Panc1 (cell line): Measurements from ENCODE around the gene WDR74. TPM values are rescaled to one million over a fixed set of nuclear protein-coding genes. Genes with fewer than 3 reads are reported as not detected.

ENCODE experiments used
- ATAC-seq: fragments of 200-7000 bp; cut with Tn5 transposase; 2 replicates; pipeline ENCODE4 v1.9.1; 2020; ENCODE audit warnings: mild to moderate bottlenecking, moderate library complexity
- BruUV-seq: library from RNA; stranded (reverse); fragments of 400-500 nt; replicated peaks from 2 replicates; lab custom pipeline; 2021; lab: Mats Ljungman, UMichigan
- CTCF ChIA-PET: fragments of 300-600 bp; sonication (Branson Sonifier 250); formaldehyde crosslinking; loops from one replicate; lab custom pipeline; 2022; ENCODE audit warnings: antibody characterized with exemption; lab: Charles Lee
- POLR2A ChIA-PET: fragments of 300-600 bp; sonication (Branson Sonifier 250); formaldehyde crosslinking; loops from one replicate; lab custom pipeline; 2022; ENCODE audit warnings: antibody characterized with exemption; lab: Charles Lee
- DNase-seq: peaks from one replicate; pipeline ENCODE4 v3.0.0-alpha.2; 2010; ENCODE audit warnings: low read depth, low spot score
- H3K27ac ChIP-seq: 2 replicates; pipeline ENCODE4 v1.5.1; 2011; ENCODE audit warnings: mild to moderate bottlenecking, low read length, inconsistent platforms
- H3K27me3 ChIP-seq: fragments of 200-500 bp; sonication (Bioruptor generic); 2 replicates; pipeline ENCODE4 v1.6.0; 2014; ENCODE audit warnings: low read length, inconsistent platforms; ENCODE audit not compliant: control insufficient read depth, insufficient read depth
- H3K36me3 ChIP-seq: fragments of 200-500 bp; sonication (Bioruptor generic); 2 replicates; pipeline ENCODE4 v1.5.1; 2014; ENCODE audit warnings: inconsistent platforms, mild to moderate bottlenecking, low read length, moderate library complexity; ENCODE audit not compliant: control insufficient read depth, insufficient read depth
- H3K4me1 ChIP-seq: 2 replicates; pipeline ENCODE4 v1.5.1; 2011; ENCODE audit warnings: inconsistent platforms, mild to moderate bottlenecking, low read length, moderate library complexity; ENCODE audit not compliant: control insufficient read depth, insufficient read depth
- H3K4me3 ChIP-seq, 2 experiments: 2 replicates each; pipeline ENCODE4 v1.5.1; 2011 to 2012; ENCODE audit warnings: low read depth in 2 of 2, low read length in 2 of 2, mild to moderate bottlenecking in 2 of 2, inconsistent platforms in 1 of 2, moderate library complexity in 1 of 2
- H3K9me3 ChIP-seq: fragments of 200-500 bp; sonication (Bioruptor generic); 2 replicates; pipeline ENCODE4 v1.5.1; 2014; ENCODE audit warnings: low read depth, mild to moderate bottlenecking, inconsistent platforms, low read length, moderate library complexity; ENCODE audit not compliant: control insufficient read depth, insufficient read depth
- POLR2AphosphoS5 ChIP-seq: IDR thresholded peaks from 2 replicates; pipeline ENCODE4 v1.6.1; 2012; ENCODE audit warnings: mild to moderate bottlenecking, low read depth, low read length, moderate library complexity
- REST ChIP-seq, 2 experiments: IDR thresholded peaks; 2 replicates each; pipeline ENCODE4 v1.6.1; 2011 to 2012; ENCODE audit warnings: low read depth in 2 of 2, control low read depth in 1 of 2, low read length in 1 of 2, mild to moderate bottlenecking in 1 of 2, moderate library complexity in 1 of 2; ENCODE audit not compliant: insufficient read depth in 1 of 2
- SIN3A ChIP-seq: IDR thresholded peaks from 2 replicates; pipeline ENCODE4 v1.6.1; 2012; ENCODE audit warnings: low read depth, mild to moderate bottlenecking, low read length, moderate library complexity, borderline replicate concordance; ENCODE audit not compliant: insufficient read depth
- TCF7L2 ChIP-seq: IDR thresholded peaks from 2 replicates; pipeline ENCODE4 v1.6.1; 2011; ENCODE audit warnings: mild to moderate bottlenecking, low read depth, low read length, inconsistent platforms
- in situ Hi-C: cut with HindIII; loops from 2 replicates; pipeline ENCODE4 v1.10.0; 2016; ENCODE audit warnings: low sequenced_read_pairs, low pct_unique_long_range_greater_than_20kb
- intact Hi-C: fragments of 100-400 bp; cut with micrococcal nuclease; formaldehyde crosslinking; loops from one replicate; pipeline ENCODE4 v1.10.0; 2022; ENCODE audit not compliant: unreplicated experiment
- total RNA-seq: library from RNA; stranded (reverse); gene quantifications from one replicate; pipeline ENCODE4 v1.2.1, GENCODE V29; 2021; ENCODE audit not compliant: unreplicated experiment
- TF ChIP-seq, protein P1 (sequence below): fragments of 450-650 bp; IDR thresholded peaks from 2 replicates; pipeline ENCODE4 v1.5.1; 2017; ENCODE audit warnings: mild to moderate bottlenecking

Gene WDR74
- total RNA-seq, 1 experiment from 2014 or later: 62.9 TPM

DNA sequence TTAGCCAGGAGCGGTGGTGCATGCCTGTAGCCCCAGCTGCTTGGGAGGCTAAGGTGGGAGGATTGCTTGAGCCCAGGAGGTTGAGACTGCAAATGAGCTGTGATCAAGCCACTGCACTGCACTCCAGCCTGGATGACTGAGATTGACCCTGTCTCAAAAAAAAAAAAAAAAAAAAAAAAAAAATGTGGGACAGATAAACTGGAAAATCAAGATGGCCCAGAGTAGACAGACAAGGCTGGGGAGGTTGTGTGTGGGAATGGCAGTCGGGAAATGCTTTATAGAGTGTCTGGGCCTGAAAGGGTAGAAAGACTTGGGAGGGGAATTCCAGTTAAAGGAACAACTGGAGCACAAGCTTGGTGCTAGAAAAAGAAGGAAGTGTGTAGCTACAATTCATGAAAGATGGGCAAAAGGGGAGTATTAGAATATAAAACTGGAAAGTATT lies 18.2 kb upstream of the WDR74 start:
- ChIA-PET POLR2A (interaction anchor here (0.7 to 0.9 kb wide), 2 partner anchors 16 to 31 kb away, joined by 4 to 23 read pairs; no protein-coding TSS in a partner anchor), CTCF (no interaction called here)
- TF ChIP-seq REST (IDR thresholded peaks at IDR 0.05; ENCODE audit: insufficient read depth in 1 of 2, low read depth in 2 of 2, low read length in 1 of 2) (no peak), TCF7L2 (no peak), POLR2AphosphoS5 (no peak), SIN3A (no peak)
- TF ChIP-seq, protein P1, sequence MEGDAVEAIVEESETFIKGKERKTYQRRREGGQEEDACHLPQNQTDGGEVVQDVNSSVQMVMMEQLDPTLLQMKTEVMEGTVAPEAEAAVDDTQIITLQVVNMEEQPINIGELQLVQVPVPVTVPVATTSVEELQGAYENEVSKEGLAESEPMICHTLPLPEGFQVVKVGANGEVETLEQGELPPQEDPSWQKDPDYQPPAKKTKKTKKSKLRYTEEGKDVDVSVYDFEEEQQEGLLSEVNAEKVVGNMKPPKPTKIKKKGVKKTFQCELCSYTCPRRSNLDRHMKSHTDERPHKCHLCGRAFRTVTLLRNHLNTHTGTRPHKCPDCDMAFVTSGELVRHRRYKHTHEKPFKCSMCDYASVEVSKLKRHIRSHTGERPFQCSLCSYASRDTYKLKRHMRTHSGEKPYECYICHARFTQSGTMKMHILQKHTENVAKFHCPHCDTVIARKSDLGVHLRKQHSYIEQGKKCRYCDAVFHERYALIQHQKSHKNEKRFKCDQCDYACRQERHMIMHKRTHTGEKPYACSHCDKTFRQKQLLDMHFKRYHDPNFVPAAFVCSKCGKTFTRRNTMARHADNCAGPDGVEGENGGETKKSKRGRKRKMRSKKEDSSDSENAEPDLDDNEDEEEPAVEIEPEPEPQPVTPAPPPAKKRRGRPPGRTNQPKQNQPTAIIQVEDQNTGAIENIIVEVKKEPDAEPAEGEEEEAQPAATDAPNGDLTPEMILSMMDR: no peak
- no TSS peak for BruUV-seq
- Histone ChIP-seq H3K27me3 (no peaks in the 10 kb centered on the region), H3K36me3 (peaks cover 27% of the 10 kb centered on the region), H3K9me3 (no peaks in the 10 kb centered on the region), H3K4me1 (peaks cover 32% of the 10 kb centered on the region), H3K4me3 (peak overlapping the region; percentile 71 to 99), H3K27ac (peak overlapping the region; percentile 99)
- intact Hi-C loops: no loop called here
- DNase-seq (no peak), ATAC-seq (no peak)
- in situ Hi-C loops: no loop called here

DNA sequence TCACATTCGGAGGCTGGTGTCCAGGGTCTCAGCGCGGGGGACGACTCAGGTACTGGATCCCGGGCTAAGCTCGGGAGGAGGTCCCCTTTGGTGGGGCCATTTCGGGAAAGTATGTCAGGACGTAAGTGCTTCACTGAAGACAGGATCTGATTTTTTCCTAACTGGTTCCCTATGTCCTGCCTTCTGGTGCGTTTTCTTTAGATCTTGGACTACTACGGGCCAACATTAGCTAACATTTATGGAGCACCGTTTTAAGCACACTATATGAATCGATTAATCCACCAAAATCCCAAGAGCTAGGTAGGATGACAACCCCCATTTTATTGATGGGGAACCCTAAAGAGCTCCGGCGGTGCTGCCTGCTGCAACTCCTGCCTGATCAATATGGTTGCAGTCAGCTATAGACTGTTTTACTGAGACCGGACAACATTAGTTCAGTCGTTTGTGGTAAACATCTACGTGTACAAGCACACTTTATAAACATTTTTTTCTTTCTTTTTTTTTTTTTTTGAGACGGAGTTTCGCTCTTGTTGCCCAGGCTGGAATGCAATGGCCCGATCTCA lies 17.0 kb upstream of the WDR74 start:
- DNase-seq: no peak
- Histone ChIP-seq H3K36me3 (peaks cover 31% of the 10 kb centered on the region), H3K27ac (peak overlapping the region; percentile 99), H3K9me3 (no peaks in the 10 kb centered on the region), H3K27me3 (no peaks in the 10 kb centered on the region), H3K4me3 (peak overlapping the region; percentile 71 to 99), H3K4me1 (peaks cover 40% of the 10 kb centered on the region)
- ATAC-seq: no peak
- in situ Hi-C loops: no loop called here
- TF ChIP-seq REST (IDR thresholded peaks at IDR 0.05; ENCODE audit: insufficient read depth in 1 of 2, low read depth in 2 of 2, low read length in 1 of 2) (no peak), POLR2AphosphoS5 (no peak), TCF7L2 (no peak; the same call in 1 of the 2 replicates), SIN3A (no peak)
- TF ChIP-seq, protein P1: no peak
- BruUV-seq: TSS peak; percentile 95
- ChIA-PET CTCF (interaction anchor here (0.7 to 1.1 kb wide), 3 partner anchors 15 to 32 kb away, joined by 3 read pairs; no protein-coding TSS in a partner anchor), POLR2A (interaction anchor here (0.5 to 3.0 kb wide), 7 partner anchors 10 to 902 kb away, joined by 3 to 23 read pairs (median 8); no protein-coding TSS in a partner anchor)
- intact Hi-C loops: no loop called here
